HG03025 (cell line): Measurements from ENCODE around the gene PSMA3.

Experiments
- ATAC-seq: cut with Tn5 transposase; IDR thresholded peaks from one replicate; pipeline ENCODE4 v1.9.1; 2021; ENCODE audit warnings: mild to moderate bottlenecking, moderate library complexity; ENCODE audit not compliant: unreplicated experiment, low FRiP score

PSMA3 gene

GRCh38 chr14:58298477-58299400 lies 54.1 kb downstream of the PSMA3 start, which contains the start of gene ARID4A:
Gene ARID4A (plus strand): TSS chr14:58298555. CDS start chr14:58299855, 1,300 bp downstream.
- peak; percentile 15 for ATAC-seq

GRCh38 chr14:58299401-58300330 lies 55.0 kb downstream of the PSMA3 start:
- ATAC-seq = no peak

- ATAC-seq = no peak
Observed at GRCh38 chr14:58301416-58301815, 56.8 kb downstream of the PSMA3 start.

- ATAC-seq = no peak
Observed at GRCh38 chr14:58305730-58306129, 61.1 kb downstream of the PSMA3 start.

DNA sequence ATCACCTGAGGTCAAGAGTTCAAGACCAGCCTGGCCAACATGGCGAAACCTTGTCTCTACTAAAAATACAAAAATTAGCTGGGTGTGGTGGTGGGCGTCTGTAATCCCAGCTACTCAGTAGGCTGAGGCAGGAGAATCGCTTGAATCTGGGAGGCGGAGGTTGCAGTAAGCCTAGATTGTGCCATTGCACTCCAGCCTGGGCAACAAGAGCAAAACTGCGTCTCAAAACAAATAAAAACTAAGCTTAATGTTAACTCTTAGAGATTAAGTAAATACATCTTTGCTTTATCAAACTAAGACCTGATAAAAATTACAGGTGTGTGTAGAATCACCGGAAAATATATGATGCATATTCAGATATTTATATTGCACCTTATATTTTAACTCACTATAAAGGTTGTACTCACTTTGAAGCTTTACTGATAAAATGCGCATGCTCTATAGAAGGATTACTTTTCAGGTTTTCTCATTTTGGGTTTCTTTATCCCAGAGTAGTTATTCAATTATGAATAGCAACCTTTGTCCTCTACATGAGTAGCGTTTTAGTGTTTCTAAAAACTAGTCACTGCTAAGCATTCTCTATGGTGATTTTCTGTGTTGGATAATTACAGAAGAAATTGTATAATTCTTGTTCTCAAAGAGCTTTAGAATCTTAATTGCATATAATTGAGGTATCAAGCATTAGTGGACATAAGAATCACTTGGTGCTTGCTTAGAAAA lies 63.1 kb downstream of the PSMA3 start:
- ATAC-seq = no peak

DNA sequence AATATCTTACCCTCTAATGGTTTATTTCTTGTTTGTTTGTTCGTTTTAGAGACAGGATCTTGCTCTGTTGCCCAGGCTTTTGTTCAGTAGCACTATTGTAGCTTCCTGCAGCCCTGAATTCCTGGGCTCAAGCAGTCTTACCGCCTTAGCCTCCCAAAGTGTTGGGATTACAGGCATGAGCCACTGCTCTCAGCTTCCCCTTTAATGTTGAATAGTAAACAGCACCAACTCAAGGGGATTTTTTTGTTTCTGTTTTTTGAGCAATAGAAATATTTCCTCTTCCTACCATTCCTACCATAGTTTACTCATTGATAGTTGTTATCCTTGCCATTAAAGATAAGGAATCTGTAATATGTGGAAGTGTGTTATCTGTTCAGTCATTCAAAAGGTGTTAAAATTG lies 64.4 kb downstream of the PSMA3 start:
- no peak for ATAC-seq

GRCh38 chr14:58313699-58314098 lies 69.1 kb downstream of the PSMA3 start:
- ATAC-seq = no peak

DNA sequence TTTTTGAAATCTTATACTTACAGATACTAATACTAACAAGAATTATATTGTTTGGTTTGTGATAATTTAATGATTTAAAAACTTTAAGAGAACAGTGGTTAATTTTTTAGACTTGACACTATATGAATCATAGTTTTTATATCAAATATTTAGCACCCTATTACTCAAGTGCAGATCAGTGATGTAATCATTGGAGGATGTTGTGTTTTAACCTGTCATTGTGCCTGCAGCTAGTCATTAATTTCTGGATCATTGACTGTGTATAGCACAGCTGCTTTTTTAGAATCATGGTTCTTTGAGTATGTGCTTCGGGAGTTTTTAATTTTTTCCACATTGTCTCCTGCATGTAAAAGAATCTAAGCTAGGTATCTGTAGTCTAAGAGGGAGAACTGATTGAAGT lies 71.0 kb downstream of the PSMA3 start:
- ATAC-seq = no peak
